Nephron progenitor cell (in vitro differentiated cells): Measurements from ENCODE around the gene TMCO1.
"Not testable (repeated sequence)": the region's sequence is repeated elsewhere in the genome, so short reads cannot be mapped to it uniquely, and the experiment has no call there.

Experiments used
- DNase-seq: peaks from one replicate; pipeline ENCODE4 v3.0.0; 2021
- H3K27ac Mint-ChIP-seq: 2 replicates; pipeline ENCODE4 v1.8.0; 2021; ENCODE audit warnings: mild to moderate bottlenecking, moderate library complexity, mixed read lengths
- H3K27me3 Mint-ChIP-seq: 2 replicates; pipeline ENCODE4 v1.8.0; 2021; ENCODE audit warnings: mild to moderate bottlenecking, low read depth, mixed read lengths; ENCODE audit not compliant: poor library complexity
- H3K36me3 Mint-ChIP-seq: 2 replicates; pipeline ENCODE4 v1.8.0; 2021; ENCODE audit warnings: low read depth, mixed read lengths
- H3K4me1 Mint-ChIP-seq: 2 replicates; pipeline ENCODE4 v1.8.0; 2021; ENCODE audit warnings: mixed read lengths
- H3K4me3 Mint-ChIP-seq: 2 replicates; pipeline ENCODE4 v1.8.0; 2021; ENCODE audit warnings: mild to moderate bottlenecking, moderate library complexity, mixed read lengths
- H3K9me3 Mint-ChIP-seq: 2 replicates; pipeline ENCODE4 v1.8.0; 2021; ENCODE audit warnings: mild to moderate bottlenecking, moderate library complexity, mixed read lengths
- CTCF ChIP-seq: fragments of 200-600 bp; sonication (generic); IDR thresholded peaks from 2 replicates; pipeline ENCODE4 v1.5.0; 2021; ENCODE audit warnings: antibody characterized with exemption

The TMCO1 gene

DNA sequence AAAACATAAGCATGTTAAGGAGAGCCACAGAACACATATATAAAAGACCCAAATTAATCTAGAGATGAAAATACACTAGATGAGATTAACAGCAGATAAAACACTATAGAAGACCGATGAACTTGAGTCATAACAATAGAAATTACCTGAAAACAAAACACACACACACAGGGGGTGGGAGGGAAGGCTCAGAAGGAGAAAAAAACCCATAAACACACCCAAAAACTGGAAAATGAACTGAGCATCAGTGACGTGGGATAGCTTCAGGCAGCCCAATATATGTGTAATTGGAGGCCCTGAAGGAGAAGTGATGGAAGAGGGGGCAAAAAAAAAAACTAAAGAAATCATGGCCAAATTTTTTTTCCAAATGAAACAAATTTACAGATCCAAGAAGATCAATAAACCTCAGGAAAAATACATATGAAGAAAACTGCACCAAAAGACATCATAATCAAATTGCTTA lies 81.7 kb downstream of the TMCO1 start:
- Mint-ChIP-seq H3K36me3 (peaks cover 82% of the 10 kb centered on the region), H3K27me3 (no peaks in the 10 kb centered on the region), H3K27ac (no peak overlapping the region), H3K4me3 (no peak overlapping the region), H3K9me3 (peaks cover 49% of the 10 kb centered on the region), H3K4me1 (no peaks in the 10 kb centered on the region)
- no peak for TF ChIP-seq CTCF
- DNase-seq, result no peak

DNA sequence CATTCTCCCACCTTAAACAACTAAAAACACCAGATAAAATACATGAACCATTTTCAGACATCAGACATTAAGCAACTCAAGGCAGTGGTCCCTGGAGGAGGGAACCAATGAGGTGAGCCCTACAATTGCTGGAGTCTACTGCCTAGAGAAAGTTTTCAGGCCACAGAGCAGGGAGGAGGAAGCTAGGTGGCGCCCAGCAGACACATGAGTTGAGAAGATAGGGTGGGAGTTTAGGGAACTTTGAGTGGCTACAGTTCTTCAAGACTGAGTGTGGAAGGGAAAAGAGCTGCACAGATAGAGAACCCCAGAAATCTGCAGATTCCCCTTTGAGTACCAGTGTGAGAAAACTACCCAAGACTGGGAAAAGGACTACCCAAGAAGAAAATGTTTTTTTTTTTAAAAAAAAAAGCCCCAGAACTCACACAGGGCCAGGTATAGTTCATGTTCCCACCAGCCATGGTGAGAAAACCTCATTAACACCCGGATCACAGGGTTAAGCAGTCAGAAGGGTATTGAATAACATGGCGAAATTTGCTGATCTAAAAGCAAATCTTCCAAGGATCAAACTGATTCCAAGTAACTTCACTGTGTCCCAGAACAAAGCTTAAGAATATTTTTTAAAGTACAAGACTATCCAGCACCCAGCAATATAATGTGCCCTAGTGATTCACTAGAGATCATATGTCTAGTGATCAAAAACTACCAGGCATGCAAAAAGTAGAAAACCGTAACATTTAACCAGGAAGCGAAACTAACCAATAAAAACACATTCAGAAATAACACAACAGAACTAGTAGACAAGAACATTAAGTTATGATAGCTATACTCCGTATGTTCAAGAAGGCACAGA lies 82.3 kb downstream of the TMCO1 start:
- H3K36me3 Mint-ChIP-seq, result peaks cover 82% of the 10 kb centered on the region

GRCh38 chr1:165683848-165684485 lies 84.7 kb downstream of the TMCO1 start:
- Mint-ChIP-seq H3K4me3 (no peak overlapping the region), H3K27ac (no peak overlapping the region), H3K27me3 (no peaks in the 10 kb centered on the region), H3K36me3 (peaks cover 81% of the 10 kb centered on the region), H3K9me3 (peaks cover 26% of the 10 kb centered on the region), H3K4me1 (no peaks in the 10 kb centered on the region)
- TF ChIP-seq CTCF, result no peak
- DNase-seq, result no peak

More for the DNA sequence above, 82.3 kb downstream of the TMCO1 start:
- DNase-seq, result no peak
- no peaks in the 10 kb centered on the region for H3K4me1 Mint-ChIP-seq
- H3K4me3 Mint-ChIP-seq, result no peak overlapping the region
- TF ChIP-seq CTCF, result no peak
- no peak overlapping the region for H3K27ac Mint-ChIP-seq
- peaks cover 43% of the 10 kb centered on the region for H3K9me3 Mint-ChIP-seq
- no peaks in the 10 kb centered on the region for H3K27me3 Mint-ChIP-seq

GRCh38 chr1:165680773-165681172 lies 87.9 kb downstream of the TMCO1 start:
- not testable (repeated sequence) for H3K27ac Mint-ChIP-seq, DNase-seq, H3K27me3 Mint-ChIP-seq, H3K4me1 Mint-ChIP-seq, H3K4me3 Mint-ChIP-seq
- H3K36me3 Mint-ChIP-seq, result peaks cover 77% of the 10 kb centered on the region
- H3K9me3 Mint-ChIP-seq, result peaks cover 11% of the 10 kb centered on the region

DNA sequence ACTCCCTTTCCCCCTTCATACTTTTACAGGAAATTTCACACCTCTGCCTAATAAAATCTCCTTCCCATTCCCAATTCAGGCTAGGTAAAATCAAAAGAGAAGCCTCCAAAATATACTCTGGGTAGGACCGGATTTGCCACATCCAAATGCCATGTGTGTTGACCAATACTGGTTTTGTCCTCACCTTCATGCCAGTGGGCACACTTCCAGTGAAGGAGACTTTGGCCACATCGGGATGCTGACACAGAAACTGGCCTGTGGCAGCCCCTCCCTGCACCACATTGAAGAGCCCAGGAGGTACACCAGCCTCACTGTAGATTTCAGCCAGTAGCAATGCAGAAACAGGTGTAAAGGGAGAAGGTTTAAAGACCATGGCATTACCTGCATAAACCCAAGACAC lies 88.4 kb downstream of the TMCO1 start:
- no peak overlapping the region for H3K4me3 Mint-ChIP-seq
- H3K27me3 Mint-ChIP-seq, result no peaks in the 10 kb centered on the region
- peaks cover 77% of the 10 kb centered on the region for H3K36me3 Mint-ChIP-seq
- no peak overlapping the region for H3K27ac Mint-ChIP-seq
- H3K9me3 Mint-ChIP-seq, result peaks cover 16% of the 10 kb centered on the region
- DNase-seq, result no peak
- H3K4me1 Mint-ChIP-seq, result no peaks in the 10 kb centered on the region
- TF ChIP-seq CTCF, result no peak

DNA sequence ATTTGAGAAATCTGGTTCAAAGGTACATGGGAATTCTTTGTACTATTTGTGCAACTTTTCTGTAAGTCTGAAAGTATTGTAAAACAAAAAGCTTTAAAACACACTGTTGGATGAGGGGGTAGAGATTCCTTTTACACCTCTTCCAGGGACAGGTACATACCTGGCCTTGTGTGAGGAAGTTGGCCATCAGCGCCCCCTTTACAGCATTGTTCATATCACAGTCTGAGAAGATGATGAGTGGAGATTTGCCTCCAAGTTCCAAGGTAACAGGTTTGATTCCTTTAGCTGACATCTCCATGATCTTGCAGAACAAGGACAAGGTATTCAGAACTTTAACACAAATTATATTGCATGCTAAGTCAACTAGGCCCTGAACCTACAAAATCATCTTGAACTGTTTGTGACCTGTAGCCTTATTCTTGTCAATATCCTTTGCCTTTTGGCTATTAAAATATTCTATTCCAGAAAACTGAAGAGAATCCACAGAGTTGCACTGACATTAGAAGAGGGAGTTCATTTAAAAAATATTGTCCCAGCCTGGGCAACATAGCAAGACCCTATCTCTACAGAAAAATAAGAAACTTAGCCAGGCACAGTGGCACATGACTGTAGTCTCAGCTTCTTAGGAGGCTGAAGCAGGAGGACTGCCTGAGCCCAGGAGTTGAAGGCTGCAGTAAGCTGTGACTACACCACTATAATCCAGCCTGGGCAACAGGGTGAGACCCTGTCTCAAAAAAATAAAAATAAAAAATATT lies 89.2 kb downstream of the TMCO1 start:
- H3K27ac Mint-ChIP-seq, result no peak overlapping the region
- H3K9me3 Mint-ChIP-seq, result peaks cover 18% of the 10 kb centered on the region
- TF ChIP-seq CTCF, result no peak
- no peak for DNase-seq
- H3K27me3 Mint-ChIP-seq, result no peaks in the 10 kb centered on the region
- H3K36me3 Mint-ChIP-seq, result peaks cover 77% of the 10 kb centered on the region
- no peak overlapping the region for H3K4me3 Mint-ChIP-seq
- H3K4me1 Mint-ChIP-seq, result no peaks in the 10 kb centered on the region
